ENCODE results near the gene OPA1. TPM values are rescaled to one million over a fixed set of nuclear protein-coding genes. Genes with fewer than 3 reads are reported as not detected.

The OPA1 gene
- total RNA-seq, 1 donor from 2014 or later: 38.5 TPM

DNA sequence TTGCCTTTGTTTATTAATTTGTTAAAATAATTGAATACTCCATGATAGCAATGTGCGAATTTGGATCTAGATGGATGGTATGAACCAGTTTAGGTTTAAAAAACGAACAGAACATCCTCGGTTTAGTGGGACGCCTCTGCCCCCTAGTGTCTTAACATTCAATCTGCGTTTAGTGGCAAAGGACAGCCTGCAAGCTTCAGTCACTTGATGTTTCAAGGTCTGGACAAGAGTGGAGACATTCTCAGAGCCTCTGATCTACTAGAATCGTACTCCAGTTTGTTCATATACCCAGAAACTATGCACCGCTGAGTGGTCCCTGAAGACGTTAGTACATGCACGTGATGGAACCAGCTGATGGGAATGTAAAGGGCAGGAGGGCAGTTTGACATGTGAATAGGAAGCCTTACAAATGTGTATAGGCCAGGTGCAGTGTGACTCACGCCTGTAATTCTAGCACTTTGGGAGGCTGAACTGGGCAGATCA, 20.5 kb upstream of the OPA1 start:
- H3K4me3 ChIP-seq: no peak overlapping the region

DNA sequence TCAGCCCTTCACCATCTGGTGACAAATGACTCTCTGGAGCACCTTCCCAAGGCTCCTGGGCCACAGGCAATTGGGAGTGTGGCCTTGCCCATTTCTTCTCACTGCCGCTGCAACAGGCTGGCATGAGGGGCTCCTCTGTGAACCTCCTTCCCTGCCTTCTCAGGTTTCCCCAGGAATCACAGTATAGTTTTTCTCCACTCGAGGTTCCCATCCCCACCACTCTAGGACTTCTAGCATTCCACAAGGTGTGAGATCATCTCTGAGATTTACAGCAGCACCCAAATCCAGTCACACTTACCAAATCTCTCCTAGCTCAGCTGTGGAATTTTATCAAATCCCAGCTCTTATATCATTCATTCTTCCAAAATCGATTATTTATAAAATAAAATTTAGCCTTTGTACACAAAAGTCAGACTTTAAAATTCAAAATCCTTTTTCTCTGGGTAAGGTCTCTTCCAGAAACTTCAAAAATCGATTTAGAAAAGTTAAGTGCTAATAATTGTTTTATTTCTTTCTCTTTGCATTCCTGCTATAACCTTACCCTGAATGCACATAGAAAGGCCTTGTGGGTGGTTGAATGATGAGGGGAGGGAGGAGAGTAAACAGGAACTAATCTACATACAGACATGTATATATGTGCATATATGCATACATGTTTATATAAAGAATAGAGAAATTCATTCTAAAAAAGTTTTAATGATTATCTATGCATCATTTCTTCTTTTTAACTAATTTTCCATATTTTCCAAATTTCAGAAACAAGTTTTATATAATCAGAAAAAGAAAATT, 19.4 kb upstream of the OPA1 start:
- no peak overlapping the region for H3K27ac ChIP-seq
- H3K36me3 ChIP-seq: no peaks in the 10 kb centered on the region
- intact Hi-C loops (cut with DNase I): loop anchor here (10.0 kb wide), 1 partner anchor 759 kb away; no protein-coding TSS in a partner anchor
- DNase-seq (ENCODE audit: extremely low spot score in 2 of 2): no peak
- no peaks in the 10 kb centered on the region for H3K4me1 ChIP-seq
- H3K9me3 ChIP-seq: no peaks in the 10 kb centered on the region
- no peak overlapping the region for H3K4me3 ChIP-seq
- TF ChIP-seq POLR2AphosphoS5 (IDR thresholded peaks at IDR 0.05; ENCODE audit: insufficient read depth in 1 of 2, low read depth in 1 of 2) (no peak), POLR2A (IDR thresholded peaks at IDR 0.05) (no peak)
- TF ChIP-seq, protein P1, sequence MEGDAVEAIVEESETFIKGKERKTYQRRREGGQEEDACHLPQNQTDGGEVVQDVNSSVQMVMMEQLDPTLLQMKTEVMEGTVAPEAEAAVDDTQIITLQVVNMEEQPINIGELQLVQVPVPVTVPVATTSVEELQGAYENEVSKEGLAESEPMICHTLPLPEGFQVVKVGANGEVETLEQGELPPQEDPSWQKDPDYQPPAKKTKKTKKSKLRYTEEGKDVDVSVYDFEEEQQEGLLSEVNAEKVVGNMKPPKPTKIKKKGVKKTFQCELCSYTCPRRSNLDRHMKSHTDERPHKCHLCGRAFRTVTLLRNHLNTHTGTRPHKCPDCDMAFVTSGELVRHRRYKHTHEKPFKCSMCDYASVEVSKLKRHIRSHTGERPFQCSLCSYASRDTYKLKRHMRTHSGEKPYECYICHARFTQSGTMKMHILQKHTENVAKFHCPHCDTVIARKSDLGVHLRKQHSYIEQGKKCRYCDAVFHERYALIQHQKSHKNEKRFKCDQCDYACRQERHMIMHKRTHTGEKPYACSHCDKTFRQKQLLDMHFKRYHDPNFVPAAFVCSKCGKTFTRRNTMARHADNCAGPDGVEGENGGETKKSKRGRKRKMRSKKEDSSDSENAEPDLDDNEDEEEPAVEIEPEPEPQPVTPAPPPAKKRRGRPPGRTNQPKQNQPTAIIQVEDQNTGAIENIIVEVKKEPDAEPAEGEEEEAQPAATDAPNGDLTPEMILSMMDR (IDR thresholded peaks at IDR 0.05): no peak
- no peaks in the 10 kb centered on the region for H3K27me3 ChIP-seq

More for the DNA sequence above, 20.5 kb upstream of the OPA1 start:
- no peak for DNase-seq (ENCODE audit: extremely low spot score in 2 of 2)
- Histone ChIP-seq H3K27ac (no peak overlapping the region), H3K4me1 (no peaks in the 10 kb centered on the region), H3K27me3 (no peaks in the 10 kb centered on the region), H3K9me3 (no peaks in the 10 kb centered on the region), H3K36me3 (no peaks in the 10 kb centered on the region)
- intact Hi-C loops (cut with DNase I): loop anchor here (10.0 kb wide), 1 partner anchor 758 kb away; no protein-coding TSS in a partner anchor
- TF ChIP-seq POLR2AphosphoS5 (IDR thresholded peaks at IDR 0.05; ENCODE audit: insufficient read depth in 1 of 2, low read depth in 1 of 2) (peak in 1 of 2 donors; percentile 13), POLR2A (IDR thresholded peaks at IDR 0.05) (no peak)
- TF ChIP-seq, protein P1 (IDR thresholded peaks at IDR 0.05): peak; percentile 36 to 65 (median 62)

DNA sequence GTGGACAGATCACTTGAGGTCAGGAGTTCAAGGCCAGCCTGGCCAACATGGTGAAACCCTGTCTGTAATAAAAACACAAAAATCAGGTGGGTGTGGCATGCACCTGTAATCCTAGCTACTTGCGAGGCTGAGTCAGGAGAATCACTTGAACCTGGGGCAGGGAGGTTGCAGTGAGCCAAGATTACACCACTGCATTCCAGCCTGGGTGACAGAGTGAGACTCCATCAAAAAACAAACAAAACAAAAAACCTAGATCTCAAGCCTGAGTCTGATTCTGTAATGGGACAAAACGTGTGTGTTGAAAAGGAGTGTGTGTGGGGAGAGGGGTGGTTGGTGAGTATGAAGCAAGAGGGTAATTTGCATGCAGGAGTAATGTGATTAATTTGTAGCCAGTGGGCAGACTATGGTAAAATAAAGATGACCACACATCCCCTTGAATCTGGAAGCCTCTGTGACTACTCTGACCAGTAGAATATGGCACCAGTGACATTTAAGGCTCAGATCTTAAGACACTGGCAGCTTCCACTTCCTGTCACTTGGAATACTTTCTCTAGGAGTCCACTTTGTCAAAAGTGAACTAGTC, 18.4 kb upstream of the OPA1 start:
- TF ChIP-seq POLR2AphosphoS5 (IDR thresholded peaks at IDR 0.05; ENCODE audit: insufficient read depth in 1 of 2, low read depth in 1 of 2) (no peak), POLR2A (IDR thresholded peaks at IDR 0.05) (no peak)
- TF ChIP-seq, protein P1 (IDR thresholded peaks at IDR 0.05): no peak
- intact Hi-C loops (cut with DNase I): loop anchor here (10.0 kb wide), 1 partner anchor 760 kb away; no protein-coding TSS in a partner anchor
- Histone ChIP-seq H3K4me1 (no peaks in the 10 kb centered on the region), H3K4me3 (no peak overlapping the region), H3K27me3 (no peaks in the 10 kb centered on the region), H3K36me3 (no peaks in the 10 kb centered on the region), H3K9me3 (no peaks in the 10 kb centered on the region), H3K27ac (no peak overlapping the region)
- DNase-seq (ENCODE audit: extremely low spot score in 2 of 2): no peak

DNA sequence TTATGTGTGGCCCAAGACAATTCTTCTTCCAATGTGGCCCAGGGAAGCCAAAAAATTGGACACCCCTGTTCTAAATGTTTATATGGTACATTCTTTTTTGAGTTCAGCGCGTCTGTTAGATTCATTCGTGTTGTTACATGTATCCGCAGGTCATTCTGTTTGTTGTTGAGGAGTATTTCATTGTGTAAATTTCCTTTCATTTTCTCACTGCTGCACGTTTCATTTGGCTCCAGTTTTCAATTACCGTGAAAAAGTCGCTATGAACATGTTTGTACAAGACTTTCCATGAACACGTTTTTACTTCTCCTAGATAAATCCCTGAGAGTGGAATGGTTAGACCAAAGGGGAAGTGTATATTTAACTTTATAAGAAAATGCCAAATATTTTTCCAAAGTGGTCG, 7.5 kb upstream of the OPA1 start:
- intact Hi-C loops (cut with DNase I): no loop called here
- Histone ChIP-seq H3K4me1 (no peaks in the 10 kb centered on the region), H3K36me3 (no peaks in the 10 kb centered on the region), H3K27me3 (no peaks in the 10 kb centered on the region), H3K4me3 (no peak overlapping the region), H3K27ac (no peak overlapping the region), H3K9me3 (no peaks in the 10 kb centered on the region)
- no peak for DNase-seq (ENCODE audit: extremely low spot score in 2 of 2)
- TF ChIP-seq POLR2A (IDR thresholded peaks at IDR 0.05) (no peak), POLR2AphosphoS5 (IDR thresholded peaks at IDR 0.05; ENCODE audit: insufficient read depth in 1 of 2, low read depth in 1 of 2) (peak in 1 of 2 donors; percentile 45)

DNA sequence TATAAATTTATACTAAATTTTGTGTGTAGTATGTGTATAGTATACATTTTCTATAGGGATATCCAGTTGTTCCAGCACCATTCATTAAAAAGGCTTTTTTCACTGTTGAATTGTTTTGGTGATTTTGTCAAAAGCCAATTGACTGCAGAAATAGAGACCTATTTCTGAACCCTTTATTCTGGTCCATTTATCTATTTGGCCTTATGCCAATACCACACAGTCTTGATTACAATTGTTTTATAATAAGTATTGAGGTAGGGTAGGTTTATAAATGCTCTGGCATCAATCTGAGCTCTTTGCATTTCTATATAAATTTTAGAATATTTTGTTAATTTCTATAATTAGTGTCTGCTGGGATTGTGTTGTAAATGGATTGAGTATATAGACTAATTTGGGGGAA, 6.5 kb upstream of the OPA1 start:
- Histone ChIP-seq H3K27me3 (no peaks in the 10 kb centered on the region), H3K9me3 (no peaks in the 10 kb centered on the region), H3K4me1 (no peaks in the 10 kb centered on the region), H3K4me3 (no peak overlapping the region), H3K36me3 (no peaks in the 10 kb centered on the region), H3K27ac (no peak overlapping the region)
- intact Hi-C loops (cut with DNase I): no loop called here
- TF ChIP-seq POLR2A (IDR thresholded peaks at IDR 0.05): no peak
- DNase-seq (ENCODE audit: extremely low spot score in 2 of 2): no peak
